ENCODE results near the gene VAMP4.

DNA sequence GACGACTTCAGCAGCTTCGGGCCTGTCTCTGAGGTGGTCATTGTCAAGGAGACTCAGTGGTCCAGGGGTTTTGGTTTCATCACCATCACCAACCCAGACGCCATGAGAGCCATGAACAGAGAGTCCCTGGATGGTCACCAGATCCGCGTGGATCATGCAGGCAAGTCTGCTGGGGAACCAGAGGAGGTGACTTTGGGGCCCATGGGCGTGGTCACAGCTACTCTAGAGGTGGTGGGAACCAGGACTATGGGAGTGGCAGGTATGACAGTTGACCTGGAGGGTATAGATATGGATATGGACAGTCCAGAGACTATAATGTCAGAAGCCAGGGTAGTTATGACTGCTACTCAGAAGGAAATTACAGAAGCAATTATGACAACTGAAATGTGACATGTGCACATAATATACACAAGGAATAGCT lies 20.3 kb upstream of the VAMP4 start:
- TF ChIP-seq, protein P1, sequence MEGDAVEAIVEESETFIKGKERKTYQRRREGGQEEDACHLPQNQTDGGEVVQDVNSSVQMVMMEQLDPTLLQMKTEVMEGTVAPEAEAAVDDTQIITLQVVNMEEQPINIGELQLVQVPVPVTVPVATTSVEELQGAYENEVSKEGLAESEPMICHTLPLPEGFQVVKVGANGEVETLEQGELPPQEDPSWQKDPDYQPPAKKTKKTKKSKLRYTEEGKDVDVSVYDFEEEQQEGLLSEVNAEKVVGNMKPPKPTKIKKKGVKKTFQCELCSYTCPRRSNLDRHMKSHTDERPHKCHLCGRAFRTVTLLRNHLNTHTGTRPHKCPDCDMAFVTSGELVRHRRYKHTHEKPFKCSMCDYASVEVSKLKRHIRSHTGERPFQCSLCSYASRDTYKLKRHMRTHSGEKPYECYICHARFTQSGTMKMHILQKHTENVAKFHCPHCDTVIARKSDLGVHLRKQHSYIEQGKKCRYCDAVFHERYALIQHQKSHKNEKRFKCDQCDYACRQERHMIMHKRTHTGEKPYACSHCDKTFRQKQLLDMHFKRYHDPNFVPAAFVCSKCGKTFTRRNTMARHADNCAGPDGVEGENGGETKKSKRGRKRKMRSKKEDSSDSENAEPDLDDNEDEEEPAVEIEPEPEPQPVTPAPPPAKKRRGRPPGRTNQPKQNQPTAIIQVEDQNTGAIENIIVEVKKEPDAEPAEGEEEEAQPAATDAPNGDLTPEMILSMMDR (conservative IDR thresholded peaks at IDR 0.05 in 1 of 2, IDR thresholded peaks at IDR 0.05 in 1 of 2; ENCODE audit: extremely low read depth in 1 of 2, insufficient read depth in 1 of 2, low read depth in 1 of 2, low read length in 2 of 2), result no peak
- TF ChIP-seq EZH2 (IDR thresholded peaks at IDR 0.05; ENCODE audit: borderline replicate concordance, low read length), result no peak
